IPS DF 6.9 (cell line): ENCODE measurements around the gene GPR68.

Experiments used
- DNase-seq: peaks from one replicate; pipeline ENCODE4 v3.0.0-alpha.2; 2013; ENCODE audit warnings: low read depth, low spot score
- H3K27ac ChIP-seq: one replicate; pipeline ENCODE4 v1.5.1; 2013; ENCODE audit warnings: low read length, control low read depth
- H3K27me3 ChIP-seq: 2 replicates; pipeline ENCODE4 v1.6.1; 2013; ENCODE audit warnings: mild to moderate bottlenecking, low read length; ENCODE audit not compliant: control insufficient read depth, insufficient read depth
- H3K36me3 ChIP-seq: 2 replicates; pipeline ENCODE4 v1.6.1; 2013; ENCODE audit warnings: low read length; ENCODE audit not compliant: control insufficient read depth, insufficient read depth
- H3K4me1 ChIP-seq: 2 replicates; pipeline ENCODE4 v1.6.1; 2013; ENCODE audit warnings: low read length; ENCODE audit not compliant: control insufficient read depth, insufficient read depth
- H3K4me3 ChIP-seq: 2 replicates; pipeline ENCODE4 v1.5.1; 2013; ENCODE audit warnings: mild to moderate bottlenecking, low read length
- H3K9me3 ChIP-seq: 2 replicates; pipeline ENCODE4 v1.6.1; 2013; ENCODE audit warnings: low read length, inconsistent platforms; ENCODE audit not compliant: control insufficient read depth, insufficient read depth
- WGBS: extraction: QIAGEN DNeasy Blood & Tissue Kit; methylation state at CpG from one replicate; pipeline ENCODE4 v1.1.7; 2013; ENCODE audit warnings: mixed read lengths, missing lambda C conversion rate; ENCODE audit not compliant: insufficient read length, insufficient coverage; 5-methylcytosine and 5-hydroxymethylcytosine counted together

Gene GPR68

DNA sequence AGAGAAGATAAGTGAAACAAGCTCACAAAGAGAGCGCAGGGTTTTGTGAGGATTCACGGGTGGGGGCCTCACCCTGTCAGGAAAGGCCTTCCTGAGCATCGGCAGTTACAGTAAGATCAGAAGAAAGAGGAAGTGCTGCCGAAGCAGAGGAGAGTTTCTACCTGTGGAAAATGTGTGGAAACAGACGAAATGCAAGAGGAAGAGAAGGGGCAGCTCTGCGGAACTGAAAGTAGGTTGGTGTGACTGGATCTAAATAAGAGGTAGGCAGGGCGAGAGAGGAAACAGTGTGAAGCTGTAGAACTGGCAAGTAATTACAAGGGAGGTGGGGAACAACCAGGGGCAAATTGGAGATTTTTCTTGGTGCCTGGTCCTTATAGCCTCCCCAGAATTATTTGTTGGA is 2.6 kb downstream of the GPR68 start:
- Histone ChIP-seq H3K9me3 (no peaks in the 10 kb centered on the region), H3K36me3 (no peaks in the 10 kb centered on the region), H3K4me3 (no peak overlapping the region), H3K27ac (no peak overlapping the region), H3K4me1 (no peaks in the 10 kb centered on the region), H3K27me3 (no peaks in the 10 kb centered on the region)
- no CpG with 5 or more reads among the region's 7 CpGs for WGBS
- no peak for DNase-seq

DNA sequence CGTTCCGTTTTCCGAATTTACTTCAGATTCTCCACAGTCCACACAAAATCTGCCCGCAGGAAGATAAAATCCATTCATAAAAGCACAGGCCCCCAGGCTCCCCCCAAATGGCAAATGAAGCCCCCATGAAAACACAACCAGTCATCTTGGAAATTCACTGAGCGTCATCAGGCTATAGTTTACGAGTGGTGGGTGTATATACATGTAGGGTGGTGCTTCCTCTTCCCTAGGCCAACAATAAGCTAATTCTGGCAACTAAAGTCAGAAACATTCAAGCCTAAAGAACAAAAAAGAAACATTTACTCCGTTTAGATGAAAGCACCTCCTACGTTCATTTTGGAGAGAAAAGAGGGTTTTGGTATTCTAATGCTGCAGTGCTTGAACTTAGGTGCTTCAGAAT is 5.8 kb downstream of the GPR68 start:
- Histone ChIP-seq H3K9me3 (no peaks in the 10 kb centered on the region), H3K27me3 (no peaks in the 10 kb centered on the region), H3K4me3 (no peak overlapping the region), H3K4me1 (no peaks in the 10 kb centered on the region), H3K27ac (no peak overlapping the region), H3K36me3 (no peaks in the 10 kb centered on the region)
- no peak for DNase-seq
- WGBS, result no CpG with 5 or more reads among the region's 8 CpGs

DNA sequence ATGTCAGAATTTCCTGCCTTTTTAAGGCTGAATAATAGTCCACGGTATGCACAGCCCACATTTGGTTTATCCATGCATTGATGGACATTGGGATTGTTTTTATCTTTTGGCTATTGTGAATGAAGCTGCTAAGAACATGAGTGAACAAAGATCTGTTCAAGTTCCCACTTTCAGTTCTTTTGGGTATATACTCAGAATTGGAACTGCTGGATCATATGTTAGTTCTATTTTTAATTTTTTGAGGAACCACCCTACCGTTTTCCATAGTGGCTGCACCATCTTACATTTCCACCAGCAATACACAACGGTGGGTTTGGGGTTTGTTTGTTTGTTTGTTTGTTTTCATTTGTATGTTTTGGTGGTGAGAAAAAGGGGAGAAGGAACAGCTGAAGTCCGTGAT is 6.4 kb downstream of the GPR68 start:
- no CpG with 5 or more reads among the region's 4 CpGs for WGBS
- DNase-seq, result no peak
- Histone ChIP-seq H3K9me3 (no peaks in the 10 kb centered on the region), H3K27me3 (no peaks in the 10 kb centered on the region), H3K36me3 (no peaks in the 10 kb centered on the region), H3K4me1 (no peaks in the 10 kb centered on the region), H3K4me3 (no peak overlapping the region), H3K27ac (no peak overlapping the region)

DNA sequence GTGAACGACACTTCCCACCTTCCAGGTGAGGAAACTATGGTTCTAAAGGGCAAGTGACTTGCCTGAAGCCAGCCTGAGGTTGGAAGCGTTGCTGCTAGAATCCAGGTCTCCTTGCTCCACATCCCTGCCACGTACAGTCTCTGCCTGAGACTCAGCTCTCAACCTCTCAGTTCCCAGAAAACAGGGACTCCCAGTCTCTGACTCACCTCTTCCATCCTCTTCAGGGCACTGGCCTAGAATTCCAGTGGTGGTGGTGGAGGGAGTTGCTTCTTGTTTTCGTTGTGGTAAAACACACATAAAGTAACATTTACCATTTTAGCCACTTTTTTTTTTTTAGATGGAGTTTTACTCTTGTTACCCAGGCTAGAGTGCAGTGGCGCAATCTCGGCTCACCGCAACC is 7.3 kb downstream of the GPR68 start:
- no peaks in the 10 kb centered on the region for H3K4me1 ChIP-seq
- no peaks in the 10 kb centered on the region for H3K27me3 ChIP-seq
- H3K4me3 ChIP-seq, result no peak overlapping the region
- DNase-seq, result no peak
- H3K27ac ChIP-seq, result no peak overlapping the region
- no peaks in the 10 kb centered on the region for H3K9me3 ChIP-seq
- no peaks in the 10 kb centered on the region for H3K36me3 ChIP-seq
- no CpG with 5 or more reads among the region's 7 CpGs for WGBS

DNA sequence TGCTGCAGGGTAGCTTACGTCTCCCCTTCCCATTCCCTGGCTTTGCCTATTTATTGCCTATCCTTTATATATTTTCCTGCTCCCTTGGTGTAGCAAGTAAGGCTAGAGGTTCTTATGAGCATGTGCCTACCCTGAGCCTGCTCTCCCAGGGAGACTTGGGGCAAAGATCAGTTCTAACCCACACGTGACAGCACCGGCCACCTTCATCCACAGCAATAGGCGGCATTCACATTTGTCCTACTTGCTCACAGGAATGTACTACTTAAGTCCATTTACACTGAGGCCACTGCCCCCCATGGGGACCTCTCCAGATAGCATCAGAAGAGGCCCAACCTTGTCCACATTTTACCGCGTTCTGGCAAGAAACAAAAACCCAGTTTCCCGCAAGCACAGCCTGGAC is 8.7 kb downstream of the GPR68 start:
- Histone ChIP-seq H3K27ac (no peak overlapping the region), H3K27me3 (no peaks in the 10 kb centered on the region), H3K9me3 (no peaks in the 10 kb centered on the region), H3K36me3 (no peaks in the 10 kb centered on the region), H3K4me3 (no peak overlapping the region), H3K4me1 (no peaks in the 10 kb centered on the region)
- WGBS, result no CpG with 5 or more reads among the region's 7 CpGs
- no peak for DNase-seq

DNA sequence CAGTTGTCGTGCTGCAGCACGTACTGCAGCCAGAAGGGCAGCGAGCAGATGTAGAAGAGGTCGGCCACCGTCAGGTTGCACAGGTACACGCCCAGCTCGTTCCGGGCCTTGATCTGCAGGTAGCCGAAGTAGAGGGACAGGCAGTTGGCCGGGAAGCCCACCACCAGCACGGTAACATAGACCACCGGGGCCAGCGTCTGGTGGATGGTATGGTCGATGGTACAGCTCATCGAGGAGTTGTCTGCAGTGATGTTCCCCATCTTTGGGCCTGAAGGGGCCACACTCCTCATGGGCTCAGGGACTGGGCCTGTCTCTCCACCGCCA is 9.8 kb downstream of the GPR68 start:
- no peak overlapping the region for H3K4me3 ChIP-seq
- no peaks in the 10 kb centered on the region for H3K4me1 ChIP-seq
- no CpG with 5 or more reads among the region's 16 CpGs for WGBS
- no peaks in the 10 kb centered on the region for H3K27me3 ChIP-seq
- no peak overlapping the region for H3K27ac ChIP-seq
- no peak for DNase-seq
- H3K36me3 ChIP-seq, result no peaks in the 10 kb centered on the region
- H3K9me3 ChIP-seq, result no peaks in the 10 kb centered on the region

DNA sequence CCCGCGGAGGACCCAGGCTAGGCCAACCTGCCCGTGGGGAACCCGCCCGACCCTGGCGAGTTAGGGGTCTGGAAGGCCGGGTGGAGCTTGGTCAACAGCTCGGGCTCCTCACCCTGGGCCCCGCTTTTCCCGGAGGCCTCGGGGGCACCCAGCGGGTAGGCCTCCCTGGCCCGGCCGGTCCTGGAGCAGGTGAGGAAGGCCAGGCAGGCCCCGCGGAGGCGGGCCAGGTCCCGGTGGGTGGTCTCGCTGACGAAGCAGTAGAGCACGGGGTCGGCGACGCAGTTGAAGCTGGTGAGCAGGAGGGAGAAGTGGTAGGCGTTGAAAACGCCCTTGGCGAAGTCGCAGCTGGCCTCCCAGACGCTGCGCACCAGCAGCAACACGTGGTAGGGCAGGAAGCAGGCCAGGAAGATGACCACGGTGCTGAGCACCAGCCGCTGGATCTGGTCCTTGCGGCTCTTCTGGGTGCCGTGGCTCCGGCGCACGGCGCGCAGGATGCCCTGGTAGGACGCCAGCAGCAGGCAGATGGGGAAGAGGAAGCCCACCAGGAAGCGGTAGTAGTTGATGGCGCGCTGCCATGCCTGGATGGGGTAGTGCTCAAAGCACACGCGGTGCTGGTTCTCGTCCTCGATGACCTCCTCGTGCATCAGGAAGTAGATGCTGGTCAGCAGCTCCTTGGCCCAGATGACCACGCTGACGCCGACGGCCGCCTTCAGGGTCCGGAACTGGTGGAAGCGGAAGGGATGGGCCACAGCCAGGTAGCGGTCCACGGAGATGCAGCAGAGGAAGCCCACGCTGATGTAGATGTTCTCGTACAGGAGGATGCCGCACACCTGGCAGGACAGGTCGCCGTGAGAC is 10.3 kb downstream of the GPR68 start:
- no peaks in the 10 kb centered on the region for H3K36me3 ChIP-seq
- no peaks in the 10 kb centered on the region for H3K4me1 ChIP-seq
- no peak overlapping the region for H3K27ac ChIP-seq
- H3K4me3 ChIP-seq, result no peak overlapping the region
- WGBS, result no CpG with 5 or more reads among the region's 63 CpGs
- no peak for DNase-seq
- H3K9me3 ChIP-seq, result no peaks in the 10 kb centered on the region
- no peaks in the 10 kb centered on the region for H3K27me3 ChIP-seq

DNA sequence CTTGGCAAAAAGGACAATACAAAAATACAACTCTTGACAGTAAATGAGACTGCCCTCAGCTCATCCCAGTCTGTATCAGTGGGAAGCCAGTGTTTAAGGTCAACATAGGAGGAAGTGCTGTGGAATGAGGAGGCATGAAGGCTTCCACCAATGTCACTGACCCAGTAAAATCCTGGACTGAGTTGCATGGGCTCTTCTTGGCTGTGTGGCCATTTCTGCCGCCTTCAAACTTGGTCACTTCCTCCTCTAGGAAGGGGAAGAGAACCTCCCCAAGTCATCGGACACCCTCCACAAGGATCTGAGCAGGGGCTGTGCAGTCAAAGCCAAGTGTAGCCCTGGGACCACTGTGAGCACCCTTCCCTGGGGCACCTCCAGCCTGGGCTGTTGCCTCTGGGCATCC is 11.9 kb downstream of the GPR68 start:
- no peaks in the 10 kb centered on the region for H3K36me3 ChIP-seq
- no CpG with 5 or more reads among the region's 2 CpGs for WGBS
- H3K4me1 ChIP-seq, result peaks cover 2% of the 10 kb centered on the region; the same call in 1 of the 2 replicates
- no peak overlapping the region for H3K27ac ChIP-seq
- H3K9me3 ChIP-seq, result no peaks in the 10 kb centered on the region
- DNase-seq, result no peak
- H3K4me3 ChIP-seq, result no peak overlapping the region
- H3K27me3 ChIP-seq, result no peaks in the 10 kb centered on the region

DNA sequence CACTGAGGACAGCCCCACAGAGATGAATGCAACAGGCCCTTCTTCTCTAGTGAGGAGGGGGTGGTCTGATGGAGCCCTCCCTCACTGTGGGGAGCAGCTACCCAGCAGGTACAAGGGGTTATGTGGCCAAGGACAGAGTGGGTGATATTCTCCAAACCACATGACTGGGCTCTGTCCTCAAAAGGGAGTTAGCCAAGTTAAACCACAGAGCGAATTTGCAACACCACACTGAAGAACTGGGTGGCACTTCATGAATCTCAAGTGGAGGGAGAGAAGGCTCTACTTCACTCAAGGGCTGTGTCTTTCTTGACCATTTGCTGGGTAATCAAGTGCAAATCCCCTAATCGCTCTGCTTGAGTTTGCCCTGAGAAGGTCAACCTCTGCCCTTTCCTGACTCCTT is 12.5 kb downstream of the GPR68 start:
- Histone ChIP-seq H3K27ac (no peak overlapping the region), H3K27me3 (no peaks in the 10 kb centered on the region), H3K4me3 (no peak overlapping the region), H3K4me1 (peaks cover 2% of the 10 kb centered on the region; the same call in 1 of the 2 replicates), H3K36me3 (no peaks in the 10 kb centered on the region), H3K9me3 (no peaks in the 10 kb centered on the region)
- no CpG with 5 or more reads among the region's 2 CpGs for WGBS
- no peak for DNase-seq

DNA sequence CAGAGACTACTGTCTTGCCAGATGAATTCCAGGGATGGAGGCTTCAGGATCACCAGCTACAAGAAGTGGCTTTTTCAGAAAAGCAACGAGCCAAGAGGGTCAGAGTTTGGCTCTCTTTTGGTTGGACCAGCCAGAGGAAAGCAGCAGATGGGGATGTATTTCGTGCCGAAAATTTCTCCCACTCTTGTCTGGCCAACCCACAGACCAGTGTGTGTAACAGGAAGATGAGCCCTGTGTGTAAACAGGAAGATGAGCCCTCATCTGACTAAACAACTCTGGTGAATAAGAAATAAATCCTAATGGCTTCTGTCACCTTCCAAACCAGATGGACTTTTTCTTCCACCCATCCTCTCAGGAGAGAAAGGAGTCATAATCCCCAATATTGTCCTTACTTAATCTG is 13.1 kb downstream of the GPR68 start:
- no peaks in the 10 kb centered on the region for H3K9me3 ChIP-seq
- no CpG with 5 or more reads among the region's 3 CpGs for WGBS
- peaks cover 2% of the 10 kb centered on the region; the same call in 1 of the 2 replicates for H3K4me1 ChIP-seq
- H3K27ac ChIP-seq, result no peak overlapping the region
- no peak overlapping the region for H3K4me3 ChIP-seq
- no peak for DNase-seq
- no peaks in the 10 kb centered on the region for H3K36me3 ChIP-seq
- no peaks in the 10 kb centered on the region for H3K27me3 ChIP-seq

DNA sequence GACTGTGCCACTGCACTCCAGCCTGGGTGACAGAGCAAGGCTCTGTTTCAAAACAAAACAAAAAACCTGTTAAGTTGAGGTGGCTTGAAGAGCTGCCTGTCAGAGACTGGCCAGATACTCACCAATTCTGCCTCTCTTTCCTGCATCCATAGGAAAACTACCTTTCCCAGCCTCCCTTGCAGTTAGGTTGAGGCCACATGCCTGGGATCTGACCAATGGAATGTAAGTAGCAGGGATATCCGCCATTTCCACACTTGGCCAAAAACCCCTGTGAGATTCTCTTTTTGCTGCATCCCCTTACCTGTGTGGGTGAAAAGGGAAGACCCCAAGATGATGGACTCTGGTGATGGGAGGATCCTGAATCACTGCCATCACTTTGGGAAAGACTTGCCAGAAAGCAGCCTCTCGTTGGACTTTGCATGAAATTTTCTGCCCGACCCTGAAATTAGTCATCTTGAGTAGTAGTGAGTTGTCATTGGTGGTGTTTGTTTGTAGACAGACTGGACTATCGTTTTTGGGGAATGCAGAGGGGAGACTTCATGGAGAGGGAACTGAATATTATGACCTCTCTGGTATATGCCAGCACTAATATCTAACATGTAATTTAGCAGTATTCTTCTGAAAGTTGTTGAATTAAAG is 14.0 kb downstream of the GPR68 start:
- no peak overlapping the region for H3K27ac ChIP-seq
- no peaks in the 10 kb centered on the region for H3K27me3 ChIP-seq
- no peak overlapping the region for H3K4me3 ChIP-seq
- no peak for DNase-seq
- H3K4me1 ChIP-seq, result peaks cover 2% of the 10 kb centered on the region; the same call in 1 of the 2 replicates
- H3K36me3 ChIP-seq, result no peaks in the 10 kb centered on the region
- H3K9me3 ChIP-seq, result no peaks in the 10 kb centered on the region
- no CpG with 5 or more reads among the region's 4 CpGs for WGBS
